GM12878 (cell line): ENCODE measurements around the gene INO80E.

ENCODE experiments used
- CHD1 ChIP-seq: IDR thresholded peaks from 2 replicates; pipeline ENCODE4 v1.6.1; 2012; ENCODE audit warnings: low read depth, low read length, improper control_type of control experiment
- NBN ChIP-seq: fragments of 450-650 bp; IDR thresholded peaks from 2 replicates; pipeline ENCODE4 v1.6.1; 2016
- NFIC ChIP-seq: IDR thresholded peaks from 2 replicates; pipeline ENCODE4 v1.6.1; 2012; ENCODE audit warnings: low read depth, mild to moderate bottlenecking, inconsistent platforms, low read length, moderate library complexity
- POLR2A ChIP-seq: IDR thresholded peaks from 2 replicates; pipeline ENCODE4 v1.6.1; 2011; ENCODE audit warnings: low read depth, mild to moderate bottlenecking, low read length
- ZNF24 ChIP-seq: fragments of 450-650 bp; IDR thresholded peaks from 2 replicates; pipeline ENCODE4 v1.6.1; 2017; ENCODE audit warnings: antibody characterized with exemption, mild to moderate bottlenecking
- ZNF274 ChIP-seq: IDR thresholded peaks from one replicate; pipeline ENCODE4 v1.8.0; 2011; ENCODE audit not compliant: insufficient read length, insufficient read depth
- TF ChIP-seq, protein P1 (sequence below): IDR thresholded peaks from 2 replicates; pipeline ENCODE4 v1.6.1; 2011; ENCODE audit warnings: low read depth, low read length, improper control_type of control experiment, borderline replicate concordance

DNA sequence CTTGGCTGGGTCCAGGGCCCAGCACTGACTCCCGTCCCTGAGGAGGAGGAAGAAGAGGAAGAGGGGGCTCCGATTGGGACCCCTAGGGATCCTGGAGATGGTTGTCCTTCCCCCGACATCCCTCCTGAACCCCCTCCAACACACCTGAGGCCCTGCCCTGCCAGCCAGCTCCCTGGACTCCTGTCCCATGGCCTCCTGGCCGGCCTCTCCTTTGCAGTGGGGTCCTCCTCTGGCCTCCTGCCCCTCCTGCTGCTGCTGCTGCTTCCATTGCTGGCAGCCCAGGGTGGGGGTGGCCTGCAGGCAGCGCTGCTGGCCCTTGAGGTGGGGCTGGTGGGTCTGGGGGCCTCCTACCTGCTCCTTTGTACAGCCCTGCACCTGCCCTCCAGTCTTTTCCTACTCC lies 9.1 kb upstream of the INO80E start:
- no peak for TF ChIP-seq ZNF24
- no peak for TF ChIP-seq NFIC
- no peak for TF ChIP-seq POLR2A
- no peak for TF ChIP-seq NBN
- no peak for TF ChIP-seq ZNF274
- no peak for TF ChIP-seq CHD1
- TF ChIP-seq, protein P1, sequence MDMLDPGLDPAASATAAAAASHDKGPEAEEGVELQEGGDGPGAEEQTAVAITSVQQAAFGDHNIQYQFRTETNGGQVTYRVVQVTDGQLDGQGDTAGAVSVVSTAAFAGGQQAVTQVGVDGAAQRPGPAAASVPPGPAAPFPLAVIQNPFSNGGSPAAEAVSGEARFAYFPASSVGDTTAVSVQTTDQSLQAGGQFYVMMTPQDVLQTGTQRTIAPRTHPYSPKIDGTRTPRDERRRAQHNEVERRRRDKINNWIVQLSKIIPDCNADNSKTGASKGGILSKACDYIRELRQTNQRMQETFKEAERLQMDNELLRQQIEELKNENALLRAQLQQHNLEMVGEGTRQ, result no peak
